K562 (cell line): Measurements from ENCODE around the gene FARP2. TPM values are rescaled to one million over a fixed set of nuclear protein-coding genes. Genes with fewer than 3 reads are reported as not detected.
A peak's percentile ranks its signal among the peaks of the same experiment; 100 is the strongest.

Experiments
- CBX3 ChIP-seq, 2 experiments: IDR thresholded peaks; 1 replicate in 1 of 2; 2 replicates in 1 of 2; pipeline ENCODE4 v1.6.1; 2012; ENCODE audit warnings: inconsistent platforms in 2 of 2, low read length in 2 of 2, borderline replicate concordance in 1 of 2, control low read depth in 1 of 2
- CREM ChIP-seq: IDR thresholded peaks from 2 replicates; pipeline ENCODE4 v1.6.1; 2014; ENCODE audit warnings: antibody characterized with exemption, low read depth
- E2F3 ChIP-seq: fragments of 250-450 bp; sonication (Bioruptor Pico); IDR thresholded peaks from 2 replicates; pipeline ENCODE4 v1.4.0; 2020; ENCODE audit warnings: mild to moderate bottlenecking
- MAZ ChIP-seq, 2 experiments: fragments of 450-650 bp in 1 of 2; sonication (generic) in 1 of 2; formaldehyde crosslinking; IDR thresholded peaks in 1 of 2; conservative IDR thresholded peaks in 1 of 2; 2 replicates each; pipeline versions ENCODE4 v1.4.0 to v1.5.0; 2020; ENCODE audit warnings: mild to moderate bottlenecking in 1 of 2, missing genetic modification reagents in 1 of 2
- NFE2 ChIP-seq: IDR thresholded peaks from 2 replicates; pipeline ENCODE4 v1.6.1; 2014; ENCODE audit warnings: antibody characterized with exemption, low read depth
- RBM15 ChIP-seq: fragments of 200-400 bp; formaldehyde crosslinking; IDR thresholded peaks from 2 replicates; pipeline ENCODE4 v1.6.1; 2018; ENCODE audit warnings: mild to moderate bottlenecking, low read length, moderate library complexity; ENCODE audit not compliant: insufficient read depth
- SAFB2 ChIP-seq: fragments of 200-400 bp; formaldehyde crosslinking; IDR thresholded peaks from 2 replicates; pipeline ENCODE4 v1.6.1; 2018; ENCODE audit warnings: borderline replicate concordance, low read length, low read depth, moderate library complexity; ENCODE audit not compliant: severe bottlenecking
- SMC3 ChIP-seq: conservative IDR thresholded peaks from 2 replicates; pipeline ENCODE4 v1.6.1; 2011; ENCODE audit warnings: low read depth, low read length, improper control_type of control experiment; ENCODE audit not compliant: insufficient read depth
- XRCC5 ChIP-seq: fragments of 200-400 bp; formaldehyde crosslinking; IDR thresholded peaks from 2 replicates; pipeline ENCODE4 v1.6.1; 2017; ENCODE audit warnings: low read depth, mild to moderate bottlenecking, low read length
- ZBTB40 ChIP-seq, 2 experiments: fragments of 450-650 bp in 1 of 2; sonication (generic) in 1 of 2; formaldehyde crosslinking in 1 of 2; IDR thresholded peaks; 2 replicates each; pipeline versions ENCODE4 v1.7.1 to v1.9.0; 2016 to 2022; ENCODE audit warnings: inconsistent platforms in 1 of 2, mild to moderate bottlenecking in 1 of 2, missing genetic modification reagents in 1 of 2
- ZNF184 ChIP-seq: sonication (generic); formaldehyde crosslinking; IDR thresholded peaks from 2 replicates; pipeline ENCODE4 v1.5.0; 2020; ENCODE audit warnings: missing genetic modification reagents
- ZNF41 ChIP-seq: fragments of 250-450 bp; sonication (Bioruptor Pico); conservative IDR thresholded peaks from 2 replicates; pipeline ENCODE4 v1.4.0; 2020; ENCODE audit warnings: mild to moderate bottlenecking
- ZNF764 ChIP-seq: fragments of 250-450 bp; sonication (Bioruptor Pico); IDR thresholded peaks from 2 replicates; pipeline ENCODE4 v1.4.0; 2020; ENCODE audit warnings: low read depth, mild to moderate bottlenecking, moderate library complexity
- polyA plus RNA-seq, 8 experiments: library from polyadenylated mRNA; depleted of rRNA in 4 of 8; stranded (reverse) in 5 of 8; unstranded in 3 of 8; fragments of >200 nt; fragmentation: Nextera tagmentation in 2 of 8; fragmentation: Illumina TruSeq in 1 of 8; extraction: Ambion mirVana in 2 of 8; extraction: Trizol in 1 of 8; gene quantifications; 2 replicates each; pipeline versions ENCODE4 v1.2.1 to v1.2.3, GENCODE V29; 2011 to 2014; ENCODE audit warnings: inconsistent platforms in 1 of 8, missing spikeins in 1 of 8
- total RNA-seq, 7 experiments: library from RNA; depleted of rRNA in 6 of 7; stranded (reverse); fragments of >200 nt in 6 of 7; fragmentation: Illumina TruSeq in 2 of 7; extraction: Trizol in 2 of 7; gene quantifications; 2 replicates each; pipeline versions ENCODE4 v1.2.1 to v1.2.3, GENCODE V29; 2011 to 2021; ENCODE audit warnings: low replicate concordance in 1 of 7
- TF ChIP-seq, protein P1 (sequence below), 2 experiments: IDR thresholded peaks in 1 of 2; conservative IDR thresholded peaks in 1 of 2; 2 replicates each; pipeline ENCODE4 v1.6.1; 2016; ENCODE audit warnings: low read depth in 2 of 2, mild to moderate bottlenecking in 1 of 2, missing compliant biosample characterization in 1 of 2, missing genetic modification characterization in 1 of 2, moderate library complexity in 1 of 2

Gene FARP2
- total and polyA plus RNA-seq, 9 of the 15 experiments (the other 6 are each of a cell fraction or from before 2014, with no cell fraction given) = 4.1 to 38.1 (median 21.1) TPM

DNA sequence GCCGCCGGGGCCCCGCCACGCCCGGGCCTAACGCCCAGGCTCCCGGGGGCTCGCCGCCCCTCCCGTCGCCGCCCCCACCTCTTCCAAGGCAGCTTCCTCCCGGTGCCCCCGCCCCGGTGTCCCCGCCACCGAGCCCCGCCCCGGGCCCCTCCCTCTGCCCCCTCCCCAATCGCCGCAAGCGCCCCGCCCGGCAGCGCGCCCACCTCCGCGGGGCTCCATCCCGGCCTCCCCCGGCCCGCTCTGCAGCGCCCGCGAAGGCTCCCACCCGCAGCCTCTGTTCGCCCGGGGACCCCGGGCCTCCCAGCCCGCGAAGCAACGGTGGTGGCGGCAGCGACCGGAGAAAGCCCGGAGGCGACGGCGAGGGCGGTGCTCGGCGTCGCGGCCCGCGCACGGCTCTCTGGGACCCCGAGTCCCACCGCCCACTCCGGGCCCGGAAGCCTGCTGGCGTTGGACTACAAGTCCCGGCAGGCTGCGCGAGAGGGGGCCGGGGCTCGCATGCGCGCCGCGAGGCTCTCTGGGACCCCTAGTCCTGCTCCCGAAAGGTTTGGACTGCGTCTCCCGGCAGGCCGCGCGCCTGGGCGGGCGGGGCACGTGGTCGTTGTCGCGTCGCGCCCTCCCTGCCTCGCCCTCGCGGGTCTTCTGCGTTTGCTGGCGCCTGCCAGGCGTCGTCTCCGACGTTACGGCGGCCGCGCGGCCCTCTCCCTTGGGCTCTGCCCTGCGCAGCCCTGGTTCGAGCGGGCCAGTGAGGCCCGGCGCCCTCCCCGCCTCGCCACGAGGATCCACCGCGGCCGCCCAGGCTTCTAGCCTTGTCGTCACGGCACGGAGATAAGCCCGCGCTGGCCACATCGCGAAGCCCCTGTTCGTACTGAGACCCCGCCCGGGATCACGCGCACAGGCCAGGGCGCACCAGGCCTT is 152.4 kb downstream of the FARP2 start, which contains the start of gene STK25 (continued):
- TF ChIP-seq ZBTB40 (IDR thresholded peaks at IDR 0.05) = 0 out of 2 replicates have a peak, but pooled peaks have one; percentile 41
- TF ChIP-seq ZBTB40 (CRISPR knock-in tag; IDR thresholded peaks at IDR 0.05) = no peak
- no peak for TF ChIP-seq ZNF41 (CRISPR knock-in tag)
- no peak for TF ChIP-seq ZNF184
- peak; percentile 85; the same call in 1 of the 2 replicates for TF ChIP-seq CREM
- peak in 1 of 2 experiments; percentile 72; a peak in 1 of 3 replicates for TF ChIP-seq CBX3 (IDR thresholded peaks at IDR 0.05; ENCODE audit: borderline replicate concordance in 1 of 2, low read length in 2 of 2)
- TF ChIP-seq SAFB2 = no peak
- no peak for TF ChIP-seq XRCC5
- no peak for TF ChIP-seq ZNF764 (CRISPR knock-in tag)
- TF ChIP-seq, protein P1, sequence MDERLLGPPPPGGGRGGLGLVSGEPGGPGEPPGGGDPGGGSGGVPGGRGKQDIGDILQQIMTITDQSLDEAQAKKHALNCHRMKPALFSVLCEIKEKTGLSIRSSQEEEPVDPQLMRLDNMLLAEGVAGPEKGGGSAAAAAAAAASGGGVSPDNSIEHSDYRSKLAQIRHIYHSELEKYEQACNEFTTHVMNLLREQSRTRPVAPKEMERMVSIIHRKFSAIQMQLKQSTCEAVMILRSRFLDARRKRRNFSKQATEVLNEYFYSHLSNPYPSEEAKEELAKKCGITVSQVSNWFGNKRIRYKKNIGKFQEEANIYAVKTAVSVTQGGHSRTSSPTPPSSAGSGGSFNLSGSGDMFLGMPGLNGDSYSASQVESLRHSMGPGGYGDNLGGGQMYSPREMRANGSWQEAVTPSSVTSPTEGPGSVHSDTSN (CRISPR knock-in tag; IDR thresholded peaks at IDR 0.05; ENCODE audit: low read depth) = no peak
- TF ChIP-seq, protein P1 (tag; conservative IDR thresholded peaks at IDR 0.05; ENCODE audit: low read depth) = no peak
- TF ChIP-seq MAZ (CRISPR knock-in tag; conservative IDR thresholded peaks at IDR 0.05 in 1 of 2, IDR thresholded peaks at IDR 0.05 in 1 of 2) = peak; percentile 95 to 97
- no peak for TF ChIP-seq SMC3
- TF ChIP-seq NFE2 = no peak
- TF ChIP-seq E2F3 (CRISPR knock-in tag) = peak; percentile 91
- no peak for TF ChIP-seq RBM15
